HepG2 (cell line): ENCODE data around the gene KIAA0930. TPM values are rescaled to one million over a fixed set of nuclear protein-coding genes. Genes with fewer than 3 reads are reported as not detected.

Source experiments
- FOXK1 ChIP-seq: sonication (generic); formaldehyde crosslinking; IDR thresholded peaks from 2 replicates; pipeline ENCODE4 v1.4.0; 2020; ENCODE audit warnings: low read depth, missing genetic modification reagents, borderline replicate concordance
- KLF16 ChIP-seq, 2 experiments: sonication (generic) in 1 of 2; formaldehyde crosslinking in 1 of 2; IDR thresholded peaks; 2 replicates each; pipeline versions ENCODE4 v1.6.1 to v1.8.0; 2016 to 2023; ENCODE audit warnings: missing genetic modification reagents in 2 of 2, missing compliant biosample characterization in 1 of 2
- ZFP36L2 ChIP-seq: sonication (generic); formaldehyde crosslinking; IDR thresholded peaks from 2 replicates; pipeline ENCODE4 v1.4.0; 2020; ENCODE audit warnings: missing genetic modification reagents
- ZNF672 ChIP-seq: sonication (generic); formaldehyde crosslinking; IDR thresholded peaks from 2 replicates; pipeline ENCODE4 v1.8.1; 2022; ENCODE audit warnings: missing genetic modification reagents
- polyA plus RNA-seq, 8 experiments: library from polyadenylated mRNA; depleted of rRNA in 3 of 8; stranded (reverse) in 7 of 8; unstranded in 1 of 8; fragments of >200 nt; fragmentation: Illumina TruSeq in 4 of 8; extraction: Trizol in 4 of 8; gene quantifications; 2 replicates each; pipeline versions ENCODE4 v1.2.1 to v1.2.3, GENCODE V29; 2011 to 2016; ENCODE audit warnings: low read depth in 4 of 8, missing spikeins in 1 of 8, mixed read lengths in 1 of 8; ENCODE audit not compliant: insufficient read depth in 1 of 8
- total RNA-seq, 5 experiments: library from RNA; depleted of rRNA; stranded (reverse); fragments of >200 nt; fragmentation: Illumina TruSeq; extraction: Trizol; gene quantifications; 2 replicates each; pipeline ENCODE4 v1.2.3, GENCODE V29; 2016; ENCODE audit warnings: low read depth in 1 of 5
- TF ChIP-seq, protein P1 (sequence below): IDR thresholded peaks from 2 replicates; pipeline ENCODE4 v1.6.1; 2018; ENCODE audit warnings: missing genetic modification reagents
- TF ChIP-seq, protein P2 (sequence below), 2 experiments: fragments of 450-650 bp in 1 of 2; sonication (generic) in 1 of 2; formaldehyde crosslinking in 1 of 2; IDR thresholded peaks; 2 replicates each; pipeline versions ENCODE4 v1.6.1 to v1.8.0; 2016 to 2022; ENCODE audit warnings: antibody characterized with exemption in 1 of 2, mild to moderate bottlenecking in 1 of 2, missing genetic modification reagents in 1 of 2
- TF ChIP-seq, protein P3 (sequence below): sonication (generic); formaldehyde crosslinking; conservative IDR thresholded peaks from 2 replicates; pipeline ENCODE4 v1.8.0; 2022; ENCODE audit warnings: mild to moderate bottlenecking, moderate library complexity, missing genetic modification reagents
- TF ChIP-seq, protein P4 (sequence below): sonication (generic); formaldehyde crosslinking; IDR thresholded peaks from 2 replicates; pipeline ENCODE4 v1.4.0; 2020; ENCODE audit warnings: missing genetic modification reagents, borderline replicate concordance
- TF ChIP-seq, protein P5 (sequence below): sonication (generic); formaldehyde crosslinking; IDR thresholded peaks from 2 replicates; pipeline ENCODE4 v1.4.0; 2020; ENCODE audit warnings: mild to moderate bottlenecking, missing genetic modification reagents

Gene KIAA0930
- total and polyA plus RNA-seq, 2 of the 13 experiments (the other 11 are each of a cell fraction or from before 2014, with no cell fraction given): 27.0 to 38.2 TPM

DNA sequence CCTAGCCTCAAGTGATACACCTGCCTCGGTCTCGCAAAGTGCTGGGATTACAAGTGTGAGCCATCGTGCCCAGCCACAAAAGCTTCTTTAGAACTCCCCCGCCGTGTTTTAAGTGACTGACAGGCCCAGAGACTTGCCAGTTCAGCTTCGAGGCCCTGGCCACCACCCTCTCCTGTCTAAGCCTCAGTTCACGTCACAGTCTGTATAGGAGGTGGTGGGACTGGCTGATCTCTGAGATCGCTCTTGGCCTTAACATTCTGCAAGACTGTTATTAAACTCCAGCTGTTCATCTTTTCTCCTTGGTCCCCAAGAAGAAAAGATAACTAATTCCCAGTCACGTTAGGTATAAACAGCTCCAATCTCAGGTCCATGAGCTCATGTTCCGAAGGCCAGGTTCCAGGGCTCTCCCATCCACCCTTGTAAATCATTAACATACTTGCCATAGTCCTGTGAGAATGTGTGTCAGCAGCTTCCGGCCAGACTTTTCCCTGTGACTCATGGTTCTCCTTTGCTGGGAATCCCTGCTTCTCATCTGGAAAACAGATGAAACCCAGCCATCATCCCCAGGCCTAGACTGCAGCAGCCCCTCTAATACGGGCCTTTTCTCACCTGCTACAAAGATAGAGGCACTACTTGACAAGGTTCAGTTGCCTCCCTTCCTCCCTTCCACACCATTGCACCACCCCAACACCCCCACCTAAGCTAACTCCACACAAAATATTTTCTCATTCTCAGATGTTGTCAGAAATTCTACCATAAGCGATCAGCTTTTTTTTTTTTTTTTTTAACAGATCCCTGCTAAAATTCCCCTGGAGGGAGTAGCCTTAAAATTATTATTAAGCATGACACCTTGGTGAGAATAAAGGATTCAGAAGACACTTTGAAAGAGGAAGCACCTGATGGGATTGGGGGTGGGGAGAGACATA is 5.6 kb upstream of the KIAA0930 start (continued):
- TF ChIP-seq, protein P1, sequence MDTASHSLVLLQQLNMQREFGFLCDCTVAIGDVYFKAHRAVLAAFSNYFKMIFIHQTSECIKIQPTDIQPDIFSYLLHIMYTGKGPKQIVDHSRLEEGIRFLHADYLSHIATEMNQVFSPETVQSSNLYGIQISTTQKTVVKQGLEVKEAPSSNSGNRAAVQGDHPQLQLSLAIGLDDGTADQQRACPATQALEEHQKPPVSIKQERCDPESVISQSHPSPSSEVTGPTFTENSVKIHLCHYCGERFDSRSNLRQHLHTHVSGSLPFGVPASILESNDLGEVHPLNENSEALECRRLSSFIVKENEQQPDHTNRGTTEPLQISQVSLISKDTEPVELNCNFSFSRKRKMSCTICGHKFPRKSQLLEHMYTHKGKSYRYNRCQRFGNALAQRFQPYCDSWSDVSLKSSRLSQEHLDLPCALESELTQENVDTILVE (CRISPR knock-in tag): peak; percentile 46; the same call in 1 of the 2 replicates
- peak in 1 of 2 experiments; percentile 16; a peak in 1 of 4 replicates for TF ChIP-seq KLF16 (CRISPR knock-in tag; IDR thresholded peaks at IDR 0.05)
- TF ChIP-seq, protein P2, sequence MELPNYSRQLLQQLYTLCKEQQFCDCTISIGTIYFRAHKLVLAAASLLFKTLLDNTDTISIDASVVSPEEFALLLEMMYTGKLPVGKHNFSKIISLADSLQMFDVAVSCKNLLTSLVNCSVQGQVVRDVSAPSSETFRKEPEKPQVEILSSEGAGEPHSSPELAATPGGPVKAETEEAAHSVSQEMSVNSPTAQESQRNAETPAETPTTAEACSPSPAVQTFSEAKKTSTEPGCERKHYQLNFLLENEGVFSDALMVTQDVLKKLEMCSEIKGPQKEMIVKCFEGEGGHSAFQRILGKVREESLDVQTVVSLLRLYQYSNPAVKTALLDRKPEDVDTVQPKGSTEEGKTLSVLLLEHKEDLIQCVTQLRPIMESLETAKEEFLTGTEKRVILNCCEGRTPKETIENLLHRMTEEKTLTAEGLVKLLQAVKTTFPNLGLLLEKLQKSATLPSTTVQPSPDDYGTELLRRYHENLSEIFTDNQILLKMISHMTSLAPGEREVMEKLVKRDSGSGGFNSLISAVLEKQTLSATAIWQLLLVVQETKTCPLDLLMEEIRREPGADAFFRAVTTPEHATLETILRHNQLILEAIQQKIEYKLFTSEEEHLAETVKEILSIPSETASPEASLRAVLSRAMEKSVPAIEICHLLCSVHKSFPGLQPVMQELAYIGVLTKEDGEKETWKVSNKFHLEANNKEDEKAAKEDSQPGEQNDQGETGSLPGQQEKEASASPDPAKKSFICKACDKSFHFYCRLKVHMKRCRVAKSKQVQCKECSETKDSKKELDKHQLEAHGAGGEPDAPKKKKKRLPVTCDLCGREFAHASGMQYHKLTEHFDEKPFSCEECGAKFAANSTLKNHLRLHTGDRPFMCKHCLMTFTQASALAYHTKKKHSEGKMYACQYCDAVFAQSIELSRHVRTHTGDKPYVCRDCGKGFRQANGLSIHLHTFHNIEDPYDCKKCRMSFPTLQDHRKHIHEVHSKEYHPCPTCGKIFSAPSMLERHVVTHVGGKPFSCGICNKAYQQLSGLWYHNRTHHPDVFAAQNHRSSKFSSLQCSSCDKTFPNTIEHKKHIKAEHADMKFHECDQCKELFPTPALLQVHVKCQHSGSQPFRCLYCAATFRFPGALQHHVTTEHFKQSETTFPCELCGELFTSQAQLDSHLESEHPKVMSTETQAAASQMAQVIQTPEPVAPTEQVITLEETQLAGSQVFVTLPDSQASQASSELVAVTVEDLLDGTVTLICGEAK (IDR thresholded peaks at IDR 0.05): no peak
- TF ChIP-seq, protein P2 (CRISPR knock-in tag; IDR thresholded peaks at IDR 0.05): 0 out of 2 replicates have a peak, but pooled peaks have one; percentile 16
- no peak for TF ChIP-seq ZFP36L2 (CRISPR knock-in tag)
- TF ChIP-seq, protein P3, sequence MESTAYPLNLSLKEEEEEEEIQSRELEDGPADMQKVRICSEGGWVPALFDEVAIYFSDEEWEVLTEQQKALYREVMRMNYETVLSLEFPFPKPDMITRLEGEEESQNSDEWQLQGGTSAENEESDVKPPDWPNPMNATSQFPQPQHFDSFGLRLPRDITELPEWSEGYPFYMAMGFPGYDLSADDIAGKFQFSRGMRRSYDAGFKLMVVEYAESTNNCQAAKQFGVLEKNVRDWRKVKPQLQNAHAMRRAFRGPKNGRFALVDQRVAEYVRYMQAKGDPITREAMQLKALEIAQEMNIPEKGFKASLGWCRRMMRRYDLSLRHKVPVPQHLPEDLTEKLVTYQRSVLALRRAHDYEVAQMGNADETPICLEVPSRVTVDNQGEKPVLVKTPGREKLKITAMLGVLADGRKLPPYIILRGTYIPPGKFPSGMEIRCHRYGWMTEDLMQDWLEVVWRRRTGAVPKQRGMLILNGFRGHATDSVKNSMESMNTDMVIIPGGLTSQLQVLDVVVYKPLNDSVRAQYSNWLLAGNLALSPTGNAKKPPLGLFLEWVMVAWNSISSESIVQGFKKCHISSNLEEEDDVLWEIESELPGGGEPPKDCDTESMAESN (CRISPR knock-in tag): peak; percentile 18; the same call in 1 of the 2 replicates
- peak; percentile 46; the same call in 1 of the 2 replicates for TF ChIP-seq FOXK1
- no peak for TF ChIP-seq ZNF672 (CRISPR knock-in tag)
- TF ChIP-seq, protein P4, sequence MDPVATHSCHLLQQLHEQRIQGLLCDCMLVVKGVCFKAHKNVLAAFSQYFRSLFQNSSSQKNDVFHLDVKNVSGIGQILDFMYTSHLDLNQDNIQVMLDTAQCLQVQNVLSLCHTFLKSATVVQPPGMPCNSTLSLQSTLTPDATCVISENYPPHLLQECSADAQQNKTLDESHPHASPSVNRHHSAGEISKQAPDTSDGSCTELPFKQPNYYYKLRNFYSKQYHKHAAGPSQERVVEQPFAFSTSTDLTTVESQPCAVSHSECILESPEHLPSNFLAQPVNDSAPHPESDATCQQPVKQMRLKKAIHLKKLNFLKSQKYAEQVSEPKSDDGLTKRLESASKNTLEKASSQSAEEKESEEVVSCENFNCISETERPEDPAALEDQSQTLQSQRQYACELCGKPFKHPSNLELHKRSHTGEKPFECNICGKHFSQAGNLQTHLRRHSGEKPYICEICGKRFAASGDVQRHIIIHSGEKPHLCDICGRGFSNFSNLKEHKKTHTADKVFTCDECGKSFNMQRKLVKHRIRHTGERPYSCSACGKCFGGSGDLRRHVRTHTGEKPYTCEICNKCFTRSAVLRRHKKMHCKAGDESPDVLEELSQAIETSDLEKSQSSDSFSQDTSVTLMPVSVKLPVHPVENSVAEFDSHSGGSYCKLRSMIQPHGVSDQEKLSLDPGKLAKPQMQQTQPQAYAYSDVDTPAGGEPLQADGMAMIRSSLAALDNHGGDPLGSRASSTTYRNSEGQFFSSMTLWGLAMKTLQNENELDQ (CRISPR knock-in tag): no peak
- TF ChIP-seq, protein P5, sequence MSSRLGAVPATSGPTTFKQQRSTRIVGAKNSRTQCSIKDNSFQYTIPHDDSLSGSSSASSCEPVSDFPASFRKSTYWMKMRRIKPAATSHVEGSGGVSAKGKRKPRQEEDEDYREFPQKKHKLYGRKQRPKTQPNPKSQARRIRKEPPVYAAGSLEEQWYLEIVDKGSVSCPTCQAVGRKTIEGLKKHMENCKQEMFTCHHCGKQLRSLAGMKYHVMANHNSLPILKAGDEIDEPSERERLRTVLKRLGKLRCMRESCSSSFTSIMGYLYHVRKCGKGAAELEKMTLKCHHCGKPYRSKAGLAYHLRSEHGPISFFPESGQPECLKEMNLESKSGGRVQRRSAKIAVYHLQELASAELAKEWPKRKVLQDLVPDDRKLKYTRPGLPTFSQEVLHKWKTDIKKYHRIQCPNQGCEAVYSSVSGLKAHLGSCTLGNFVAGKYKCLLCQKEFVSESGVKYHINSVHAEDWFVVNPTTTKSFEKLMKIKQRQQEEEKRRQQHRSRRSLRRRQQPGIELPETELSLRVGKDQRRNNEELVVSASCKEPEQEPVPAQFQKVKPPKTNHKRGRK (CRISPR knock-in tag): no peak
